Smooth muscle cell (in vitro differentiated cells): ENCODE data around the gene LFNG. TPM values are rescaled to one million over a fixed set of nuclear protein-coding genes. Genes with fewer than 3 reads are reported as not detected.
A peak's percentile ranks its signal among the peaks of the same experiment; 100 is the strongest.

ENCODE experiments used
- DNase-seq: peaks from one replicate; lab custom pipeline; 2025; ENCODE audit not compliant: unreplicated experiment; lab: John Stamatoyannopoulos, UW
- H2AFZ ChIP-seq: fragments of 200-600 bp; sonication (generic); 2 replicates; pipeline ENCODE4 v1.6.0; 2016; ENCODE audit warnings: antibody characterized with exemption, low read depth, mild to moderate bottlenecking
- H3F3A ChIP-seq: fragments of 200-600 bp; sonication (generic); 2 replicates; pipeline ENCODE4 v1.6.0; 2017; ENCODE audit warnings: antibody characterized with exemption, low read depth
- H3K27ac ChIP-seq: fragments of 200-600 bp; sonication (generic); 2 replicates; pipeline ENCODE4 v1.5.1; 2016; ENCODE audit warnings: low read depth, mild to moderate bottlenecking
- H3K27me3 ChIP-seq: fragments of 200-600 bp; sonication (generic); 2 replicates; pipeline ENCODE4 v1.6.1; 2016; ENCODE audit warnings: low read depth, mild to moderate bottlenecking
- H3K36me3 ChIP-seq: fragments of 200-600 bp; sonication (generic); 2 replicates; pipeline ENCODE4 v1.5.1; 2016; ENCODE audit warnings: low read depth
- H3K4me1 ChIP-seq: fragments of 200-600 bp; sonication (generic); 2 replicates; pipeline ENCODE4 v1.5.1; 2016; ENCODE audit warnings: low read depth
- H3K4me2 ChIP-seq: fragments of 200-600 bp; sonication (generic); 2 replicates; pipeline ENCODE4 v1.6.0; 2016; ENCODE audit warnings: mild to moderate bottlenecking
- H3K4me3 ChIP-seq: fragments of 200-600 bp; sonication (generic); 2 replicates; pipeline ENCODE4 v1.5.1; 2016; ENCODE audit warnings: mild to moderate bottlenecking
- H3K79me2 ChIP-seq: fragments of 200-600 bp; sonication (generic); 2 replicates; pipeline ENCODE4 v1.6.0; 2016; ENCODE audit warnings: low read depth, mild to moderate bottlenecking
- H3K9ac ChIP-seq: fragments of 200-600 bp; sonication (generic); 2 replicates; pipeline ENCODE4 v1.6.0; 2016; ENCODE audit warnings: low read depth
- H3K9me3 ChIP-seq: fragments of 200-600 bp; sonication (generic); replicated peaks from 2 replicates; pipeline ENCODE4 v1.5.1; 2016; ENCODE audit warnings: low read depth
- H4K20me1 ChIP-seq: fragments of 200-600 bp; sonication (generic); 2 replicates; pipeline ENCODE4 v1.6.0; 2016; ENCODE audit warnings: low read depth
- WGBS: methylation state at CpG from one replicate; pipeline ENCODE4 v1.1.7; 2016; ENCODE audit warnings: low lambda C conversion rate; 5-methylcytosine and 5-hydroxymethylcytosine counted together
- polyA plus RNA-seq: library from polyadenylated mRNA; unstranded; fragments of >200 nt; fragmentation: Nextera tagmentation; extraction: Ambion mirVana; gene quantifications from 2 replicates; pipeline ENCODE4 v1.2.1, GENCODE V29; 2016
- total RNA-seq: library from RNA; depleted of rRNA; stranded (reverse); fragments of >200 nt; gene quantifications from 2 replicates; pipeline ENCODE4 v1.2.3, GENCODE V29; 2014
- TF ChIP-seq, protein P1 (sequence below): fragments of 200-600 bp; sonication (generic); IDR thresholded peaks from 2 replicates; pipeline ENCODE4 v1.5.1; 2017; ENCODE audit warnings: borderline replicate concordance, mild to moderate bottlenecking, antibody characterized with exemption; ENCODE audit not compliant: insufficient read depth, poor library complexity, severe bottlenecking

The LFNG gene, protein sequence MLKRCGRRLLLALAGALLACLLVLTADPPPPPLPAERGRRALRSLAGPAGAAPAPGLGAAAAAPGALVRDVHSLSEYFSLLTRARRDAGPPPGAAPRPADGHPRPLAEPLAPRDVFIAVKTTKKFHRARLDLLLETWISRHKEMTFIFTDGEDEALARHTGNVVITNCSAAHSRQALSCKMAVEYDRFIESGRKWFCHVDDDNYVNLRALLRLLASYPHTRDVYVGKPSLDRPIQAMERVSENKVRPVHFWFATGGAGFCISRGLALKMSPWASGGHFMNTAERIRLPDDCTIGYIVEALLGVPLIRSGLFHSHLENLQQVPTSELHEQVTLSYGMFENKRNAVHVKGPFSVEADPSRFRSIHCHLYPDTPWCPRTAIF
- total RNA-seq, result 9.8 and 19.5 TPM in 2 replicates
- polyA plus RNA-seq, result 6.0 and 7.9 TPM in 2 replicates

- Histone ChIP-seq H3K4me1 (peaks cover 55% of the 10 kb centered on the region), H3K79me2 (peaks cover 42% of the 10 kb centered on the region), H2AFZ (peak within 1 kb of the TSS; percentile 27), H3K9ac (peak within 1 kb of the TSS; percentile 68), H3K4me2 (peak within 1 kb of the TSS; percentile 94), H3K9me3 (no peaks in the 10 kb centered on the region), H3K27ac (peak within 1 kb of the TSS; percentile 93), H3K27me3 (no peaks in the 10 kb centered on the region), H3K4me3 (peak within 1 kb of the TSS; percentile 59), H3F3A (peaks cover 37% of the 10 kb centered on the region), H3K36me3 (no peaks in the 10 kb centered on the region), H4K20me1 (peaks cover 44% of the 10 kb centered on the region)
- DNase-seq, result peak; percentile 48
- TF ChIP-seq, protein P1, sequence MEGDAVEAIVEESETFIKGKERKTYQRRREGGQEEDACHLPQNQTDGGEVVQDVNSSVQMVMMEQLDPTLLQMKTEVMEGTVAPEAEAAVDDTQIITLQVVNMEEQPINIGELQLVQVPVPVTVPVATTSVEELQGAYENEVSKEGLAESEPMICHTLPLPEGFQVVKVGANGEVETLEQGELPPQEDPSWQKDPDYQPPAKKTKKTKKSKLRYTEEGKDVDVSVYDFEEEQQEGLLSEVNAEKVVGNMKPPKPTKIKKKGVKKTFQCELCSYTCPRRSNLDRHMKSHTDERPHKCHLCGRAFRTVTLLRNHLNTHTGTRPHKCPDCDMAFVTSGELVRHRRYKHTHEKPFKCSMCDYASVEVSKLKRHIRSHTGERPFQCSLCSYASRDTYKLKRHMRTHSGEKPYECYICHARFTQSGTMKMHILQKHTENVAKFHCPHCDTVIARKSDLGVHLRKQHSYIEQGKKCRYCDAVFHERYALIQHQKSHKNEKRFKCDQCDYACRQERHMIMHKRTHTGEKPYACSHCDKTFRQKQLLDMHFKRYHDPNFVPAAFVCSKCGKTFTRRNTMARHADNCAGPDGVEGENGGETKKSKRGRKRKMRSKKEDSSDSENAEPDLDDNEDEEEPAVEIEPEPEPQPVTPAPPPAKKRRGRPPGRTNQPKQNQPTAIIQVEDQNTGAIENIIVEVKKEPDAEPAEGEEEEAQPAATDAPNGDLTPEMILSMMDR, result no peak
- WGBS, result 2% methylated on average over 64 of the region's 95 CpGs
Observed at GRCh38 chr7:2519119-2519930, at the start of gene LFNG. Gene LFNG (plus strand): TSS chr7:2519774. CDS start chr7:2519862, 88 bp downstream.

- no peaks in the 10 kb centered on the region for H3K4me1 ChIP-seq
- H3K27ac ChIP-seq, result no peak overlapping the region
- H3K27me3 ChIP-seq, result no peaks in the 10 kb centered on the region
- H3K4me2 ChIP-seq, result no peak overlapping the region
- H3K9me3 ChIP-seq, result no peaks in the 10 kb centered on the region
- H3K79me2 ChIP-seq, result no peaks in the 10 kb centered on the region
- no peak overlapping the region for H3K4me3 ChIP-seq
- TF ChIP-seq, protein P1, result no peak
- H3K9ac ChIP-seq, result no peak overlapping the region
- no peaks in the 10 kb centered on the region for H3F3A ChIP-seq
- DNase-seq, result no peak
- WGBS, result 82% methylated on average over 19 of the region's 19 CpGs
- H4K20me1 ChIP-seq, result no peaks in the 10 kb centered on the region
- no peaks in the 10 kb centered on the region for H3K36me3 ChIP-seq
- H2AFZ ChIP-seq, result no peak overlapping the region
Observed at GRCh38 chr7:2470204-2471021, 49.2 kb upstream of the LFNG start.

DNA sequence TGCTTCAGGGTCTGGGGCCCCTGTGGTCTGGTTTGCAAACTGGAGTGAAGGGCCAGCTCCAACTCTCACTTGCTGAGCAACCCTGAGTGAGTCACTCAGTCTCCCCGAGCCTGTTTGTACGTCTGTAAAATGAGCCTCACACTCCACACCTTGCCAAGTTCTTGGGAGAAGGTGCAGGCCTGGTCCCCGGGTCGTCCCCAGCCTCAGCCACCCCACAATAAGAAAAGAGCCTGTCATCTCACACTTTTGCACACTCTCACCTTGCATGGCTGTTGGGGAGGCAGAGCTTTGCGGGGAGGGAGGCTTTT is 48.6 kb upstream of the LFNG start:
- TF ChIP-seq, protein P1, result no peak
- WGBS, result 74% methylated on average over 5 of the region's 5 CpGs
- H2AFZ ChIP-seq, result no peak overlapping the region
- H3K9ac ChIP-seq, result no peak overlapping the region
- no peaks in the 10 kb centered on the region for H3F3A ChIP-seq
- H3K9me3 ChIP-seq, result no peaks in the 10 kb centered on the region
- no peak overlapping the region for H3K4me2 ChIP-seq
- H3K4me1 ChIP-seq, result no peaks in the 10 kb centered on the region
- DNase-seq, result no peak
- no peaks in the 10 kb centered on the region for H3K36me3 ChIP-seq
- H3K27me3 ChIP-seq, result no peaks in the 10 kb centered on the region
- no peak overlapping the region for H3K4me3 ChIP-seq
- no peak overlapping the region for H3K27ac ChIP-seq
- H3K79me2 ChIP-seq, result no peaks in the 10 kb centered on the region
- H4K20me1 ChIP-seq, result no peaks in the 10 kb centered on the region
